GM23338 (cell line): ENCODE data around the gene ODF2L. TPM values are rescaled to one million over a fixed set of nuclear protein-coding genes. Genes with fewer than 3 reads are reported as not detected.

ENCODE experiments used
- ATAC-seq: fragments of 200-7000 bp; cut with Tn5 transposase; 3 replicates; pipeline ENCODE4 v1.9.1; 2020
- DNase-seq: peaks from one replicate; pipeline ENCODE4 v3.0.0-alpha.2; 2015; ENCODE audit warnings: low spot score
- H2AFZ ChIP-seq: fragments of 200-600 bp; sonication (generic); 2 replicates; pipeline ENCODE4 v1.8.0; 2016; ENCODE audit warnings: antibody characterized with exemption, mild to moderate bottlenecking, moderate library complexity
- H3F3A ChIP-seq: fragments of 200-600 bp; sonication (generic); replicated peaks from 2 replicates; pipeline ENCODE4 v1.8.0; 2017; ENCODE audit warnings: antibody characterized with exemption, mixed run types, low read depth
- H3K27ac ChIP-seq: fragments of 200-600 bp; sonication (generic); 2 replicates; pipeline ENCODE4 v1.6.1; 2016; ENCODE audit warnings: low read depth
- H3K27me3 ChIP-seq: fragments of 200-600 bp; sonication (generic); 2 replicates; pipeline ENCODE4 v1.8.0; 2016; ENCODE audit warnings: mild to moderate bottlenecking, mixed run types, moderate library complexity; ENCODE audit not compliant: insufficient read depth
- H3K36me3 ChIP-seq: fragments of 200-600 bp; sonication (generic); 2 replicates; pipeline ENCODE4 v1.8.0; 2016; ENCODE audit warnings: mild to moderate bottlenecking; ENCODE audit not compliant: insufficient read depth
- H3K4me1 ChIP-seq: fragments of 200-600 bp; sonication (generic); 2 replicates; pipeline ENCODE4 v1.8.0; 2016; ENCODE audit warnings: mild to moderate bottlenecking, moderate library complexity; ENCODE audit not compliant: insufficient read depth
- H3K4me2 ChIP-seq: fragments of 200-600 bp; sonication (generic); 2 replicates; pipeline ENCODE4 v1.7.1; 2017; ENCODE audit warnings: mixed run types
- H3K4me3 ChIP-seq: fragments of 200-600 bp; sonication (generic); 2 replicates; pipeline ENCODE4 v1.6.1; 2016; ENCODE audit warnings: mixed run types
- H3K79me2 ChIP-seq: fragments of 200-600 bp; sonication (generic); replicated peaks from 2 replicates; pipeline ENCODE4 v1.8.0; 2017; ENCODE audit warnings: mild to moderate bottlenecking; ENCODE audit not compliant: insufficient read depth
- H3K9me2 ChIP-seq: fragments of 200-600 bp; sonication (generic); 2 replicates; pipeline ENCODE4 v1.8.0; 2017; ENCODE audit not compliant: insufficient read depth
- H4K20me1 ChIP-seq: fragments of 200-600 bp; sonication (generic); replicated peaks from 2 replicates; pipeline ENCODE4 v1.8.0; 2017; ENCODE audit warnings: mild to moderate bottlenecking; ENCODE audit not compliant: insufficient read depth
- H3K27ac Mint-ChIP-seq: 2 replicates; pipeline ENCODE4 v1.8.0; 2020; ENCODE audit warnings: inconsistent platforms, mild to moderate bottlenecking, moderate library complexity, mixed read lengths
- H3K27me3 Mint-ChIP-seq: 3 replicates; pipeline ENCODE4 v1.8.0; 2022; ENCODE audit warnings: low read depth, mild to moderate bottlenecking, moderate library complexity, mixed read lengths, inconsistent platforms; ENCODE audit not compliant: insufficient read depth, poor library complexity
- H3K36me3 Mint-ChIP-seq: 3 replicates; pipeline ENCODE4 v1.8.0; 2021; ENCODE audit warnings: low read depth, mild to moderate bottlenecking, inconsistent platforms, moderate library complexity, mixed read lengths
- H3K4me1 Mint-ChIP-seq: 3 replicates; pipeline ENCODE4 v1.8.0; 2020; ENCODE audit warnings: mild to moderate bottlenecking, inconsistent platforms, mixed read lengths
- H3K4me3 Mint-ChIP-seq: 3 replicates; pipeline ENCODE4 v1.8.0; 2021; ENCODE audit warnings: moderate library complexity, mild to moderate bottlenecking, inconsistent platforms, mixed read lengths
- H3K9me3 Mint-ChIP-seq: 3 replicates; pipeline ENCODE4 v1.8.0; 2020; ENCODE audit warnings: moderate library complexity, mild to moderate bottlenecking, inconsistent platforms, mixed read lengths
- CTCF ChIP-seq, 2 experiments: fragments of 200-600 bp in 1 of 2; sonication (generic) in 1 of 2; conservative IDR thresholded peaks; 2 replicates each; pipeline versions ENCODE4 v1.5.1 to v1.6.1; 2016 to 2017; ENCODE audit warnings: antibody characterized with exemption in 2 of 2, low read depth in 2 of 2, mild to moderate bottlenecking in 2 of 2, moderate library complexity in 1 of 2
- EZH2 ChIP-seq: fragments of 200-600 bp; sonication (generic); IDR thresholded peaks from one replicate; pipeline ENCODE4 v1.8.0; 2017; ENCODE audit warnings: antibody characterized with exemption, mild to moderate bottlenecking, low read depth; ENCODE audit not compliant: unreplicated experiment
- EZH2phosphoT487 ChIP-seq: fragments of 200-600 bp; sonication (generic); IDR thresholded peaks from one replicate; pipeline ENCODE4 v1.8.1; 2018; ENCODE audit warnings: antibody characterized with exemption; ENCODE audit not compliant: unreplicated experiment
- JUNB ChIP-seq: IDR thresholded peaks from one replicate; pipeline ENCODE4 v1.6.1; 2016; ENCODE audit warnings: antibody characterized with exemption; ENCODE audit not compliant: unreplicated experiment
- NANOG ChIP-seq: IDR thresholded peaks from 2 replicates; pipeline ENCODE4 v1.6.1; 2016; ENCODE audit warnings: antibody characterized with exemption, borderline replicate concordance
- POLR2AphosphoS5 ChIP-seq: IDR thresholded peaks from 2 replicates; pipeline ENCODE4 v1.6.1; 2016; ENCODE audit warnings: antibody characterized with exemption, low read depth
- REST ChIP-seq: IDR thresholded peaks from one replicate; pipeline ENCODE4 v1.6.1; 2018; ENCODE audit warnings: antibody characterized with exemption; ENCODE audit not compliant: unreplicated experiment
- ZNF331 ChIP-seq: fragments of 250-450 bp; sonication (Bioruptor Pico); IDR thresholded peaks from 2 replicates; pipeline ENCODE4 v1.5.0; 2020; ENCODE audit warnings: low read depth, mild to moderate bottlenecking, moderate library complexity
- ZNF462 ChIP-seq: fragments of 250-450 bp; sonication (Bioruptor Pico); IDR thresholded peaks from 2 replicates; pipeline ENCODE4 v1.5.0; 2020; ENCODE audit warnings: mild to moderate bottlenecking, moderate library complexity
- polyA plus RNA-seq: library from polyadenylated mRNA; unstranded; fragments of >200 nt; fragmentation: Nextera tagmentation; extraction: Ambion mirVana; gene quantifications from 2 replicates; pipeline ENCODE4 v1.2.1, GENCODE V29; 2016
- total RNA-seq: library from RNA; depleted of rRNA; stranded (reverse); fragments of >200 nt; shearing (Covaris generic); gene quantifications from 2 replicates; pipeline ENCODE4 v1.2.3, GENCODE V29; 2014

Gene ODF2L
- total and polyA plus RNA-seq, 2 experiments from 2014 or later: 29.8 to 51.5 TPM

DNA sequence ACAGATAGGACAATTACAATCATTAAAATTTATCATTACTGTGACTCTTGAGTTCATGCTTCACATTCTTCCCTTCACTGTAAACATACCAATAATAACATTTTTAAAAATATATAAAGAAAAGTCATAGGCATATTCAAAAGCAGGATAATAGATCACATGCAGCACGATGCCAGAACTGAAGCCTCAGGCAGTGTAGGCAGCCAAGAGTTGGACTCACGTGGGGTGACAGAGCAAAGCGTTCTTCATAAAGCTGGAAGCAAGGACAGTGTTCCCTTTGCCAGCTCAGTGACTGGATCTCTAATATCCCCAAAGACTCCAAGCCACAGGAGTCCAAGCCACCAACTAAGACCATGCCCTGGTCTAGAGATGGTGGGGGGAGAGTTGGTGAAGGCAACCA, 77.7 kb downstream of the ODF2L start (continued):
- TF ChIP-seq ZNF462 (CRISPR knock-in tag): no peak

DNA sequence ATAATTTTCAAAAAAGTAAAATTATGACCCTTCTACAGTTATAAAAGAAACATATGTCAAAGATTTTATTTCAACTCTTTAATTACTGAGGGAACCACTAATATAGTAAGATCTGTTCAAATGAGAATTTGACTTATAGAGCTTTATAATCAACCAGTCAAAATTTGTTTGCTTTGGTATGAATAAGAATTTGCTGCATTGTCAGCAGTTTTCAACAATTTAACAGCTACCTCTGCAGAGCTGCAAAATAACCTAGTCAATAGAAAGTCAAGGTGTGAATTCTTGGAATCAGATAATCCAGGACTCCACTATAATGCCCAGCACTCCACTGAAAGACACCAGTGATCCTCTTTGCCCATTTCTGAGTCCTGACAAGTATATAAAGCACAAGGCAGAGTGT, 78.2 kb downstream of the ODF2L start:
- Histone ChIP-seq H3K4me1 (no peaks in the 10 kb centered on the region), H3K79me2 (no peaks in the 10 kb centered on the region), H3F3A (no peaks in the 10 kb centered on the region), H3K4me3 (no peak overlapping the region), H3K27me3 (no peaks in the 10 kb centered on the region), H3K36me3 (no peaks in the 10 kb centered on the region), H2AFZ (no peak overlapping the region), H3K4me2 (no peak overlapping the region), H3K9me2 (no peaks in the 10 kb centered on the region), H4K20me1 (no peaks in the 10 kb centered on the region), H3K27ac (no peak overlapping the region)
- DNase-seq (no peak), ATAC-seq (no peak)
- Mint-ChIP-seq H3K4me3 (no peak overlapping the region), H3K27me3 (peaks cover 7% of the 10 kb centered on the region), H3K36me3 (no peaks in the 10 kb centered on the region), H3K4me1 (peaks cover 5% of the 10 kb centered on the region), H3K9me3 (no peaks in the 10 kb centered on the region), H3K27ac (no peak overlapping the region)
- TF ChIP-seq REST: no peak
- TF ChIP-seq CTCF (conservative IDR thresholded peaks at IDR 0.05; ENCODE audit: low read depth in 2 of 2): no peak
- TF ChIP-seq ZNF331 (CRISPR knock-in tag): no peak
- TF ChIP-seq EZH2phosphoT487: no peak
- TF ChIP-seq NANOG: no peak
- no peak for TF ChIP-seq EZH2
- TF ChIP-seq JUNB: no peak
- no peak for TF ChIP-seq POLR2AphosphoS5
